Middle frontal gyrus (tissue), 1 donor: ENCODE data around the gene F7.

ENCODE experiments used
- DNase-seq: peaks from one replicate; pipeline ENCODE4 v3.0.0-alpha.2; 2015; ENCODE audit warnings: low spot score; ENCODE audit errors: extremely low spot score

Gene F7

GRCh38 chr13:113137691-113138298 lies 32.2 kb downstream of the F7 start:
- DNase-seq: no peak

GRCh38 chr13:113138792-113139551 lies 33.4 kb downstream of the F7 start:
- DNase-seq: no peak

- no peak for DNase-seq
Observed at GRCh38 chr13:113139577-113139976, 34.0 kb downstream of the F7 start.

- no peak for DNase-seq
Observed at GRCh38 chr13:113140677-113141600, 35.3 kb downstream of the F7 start.

- DNase-seq: no peak
Observed at GRCh38 chr13:113141601-113141970, 36.0 kb downstream of the F7 start.

- no peak for DNase-seq
Observed at GRCh38 chr13:113142876-113143275, 37.3 kb downstream of the F7 start.

GRCh38 chr13:113143466-113144254 lies 38.1 kb downstream of the F7 start:
- no peak for DNase-seq

GRCh38 chr13:113144255-113144629 lies 38.7 kb downstream of the F7 start:
- DNase-seq: no peak

GRCh38 chr13:113145496-113145895 lies 39.9 kb downstream of the F7 start:
- DNase-seq: no peak

- DNase-seq: no peak
Observed at GRCh38 chr13:113145911-113146598, 40.5 kb downstream of the F7 start.

GRCh38 chr13:113146750-113147149 lies 41.2 kb downstream of the F7 start:
- DNase-seq: no peak

- DNase-seq: no peak
Observed at GRCh38 chr13:113147206-113147605, 41.6 kb downstream of the F7 start.

- no peak for DNase-seq
Observed at GRCh38 chr13:113148407-113148806, 42.8 kb downstream of the F7 start.

- DNase-seq: no peak
Observed at GRCh38 chr13:113148940-113149503, 43.4 kb downstream of the F7 start.

- no peak for DNase-seq
Observed at GRCh38 chr13:113149711-113150549, 44.3 kb downstream of the F7 start.

- DNase-seq: no peak
Observed at GRCh38 chr13:113150550-113151365, 45.2 kb downstream of the F7 start.

GRCh38 chr13:113151745-113152690 lies 46.4 kb downstream of the F7 start:
- no peak for DNase-seq

- no peak for DNase-seq
Observed at GRCh38 chr13:113152691-113152983, 47.0 kb downstream of the F7 start.
